BLaER1 treated with 17β-estradiol and CSF1 and Interleukin-3, amounts not matched to agents 10 nM and 100 nM (cell line): ENCODE data around the gene DBI.

ENCODE experiments used
- H3K27ac ChIP-seq, 11 experiments: shearing (Covaris generic); formaldehyde crosslinking; 2 replicates each; pipeline ENCODE4 v1.8.1; 2022
- H3K27me3 ChIP-seq, 11 experiments: shearing (Covaris generic); formaldehyde crosslinking; 2 replicates each; pipeline ENCODE4 v1.8.1; 2022
- H3K36me3 ChIP-seq, 11 experiments: shearing (Covaris generic); formaldehyde crosslinking; 2 replicates each; pipeline ENCODE4 v1.8.1; 2022
- H3K4me1 ChIP-seq, 10 experiments: shearing (Covaris generic); formaldehyde crosslinking; 2 replicates each; pipeline ENCODE4 v1.8.1; 2022
- H3K4me2 ChIP-seq, 11 experiments: shearing (Covaris generic); formaldehyde crosslinking; 2 replicates each; pipeline ENCODE4 v1.8.1; 2022
- H3K4me3 ChIP-seq, 10 experiments: shearing (Covaris generic); formaldehyde crosslinking; 2 replicates each; pipeline ENCODE4 v1.8.1; 2022
- H3K9ac ChIP-seq, 11 experiments: shearing (Covaris generic); formaldehyde crosslinking; 2 replicates each; pipeline ENCODE4 v1.8.1; 2022
- H3K9me3 ChIP-seq, 11 experiments: shearing (Covaris generic); formaldehyde crosslinking; replicated peaks in 1 of 11; 2 replicates each; pipeline ENCODE4 v1.8.1; 2022
- H4K20me1 ChIP-seq, 11 experiments: shearing (Covaris generic); formaldehyde crosslinking; 2 replicates each; pipeline ENCODE4 v1.8.1; 2022
- Cebpa-rat ChIP-seq, 11 experiments: shearing (Covaris generic); IDR thresholded peaks; 2 replicates each; pipeline ENCODE4 v1.8.1; 2022

The DBI gene

DNA sequence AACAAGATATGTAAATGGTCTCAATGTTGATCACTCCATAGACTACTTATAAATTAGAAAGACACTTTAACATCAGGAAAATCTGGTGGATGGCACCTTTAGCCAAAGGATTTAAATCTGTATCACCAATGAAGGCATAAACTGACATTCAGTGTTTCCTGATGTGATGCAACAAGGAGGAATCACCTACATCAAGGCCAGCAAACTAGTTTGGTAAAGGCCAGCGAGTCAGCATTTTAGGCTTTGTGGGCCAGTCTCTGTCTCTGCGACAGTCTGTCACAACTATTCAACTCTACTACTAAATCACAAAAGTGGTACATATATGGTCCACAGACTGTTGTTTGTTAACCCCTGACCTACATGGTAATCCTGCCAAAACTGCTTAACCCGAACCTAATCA is 33.4 kb upstream of the DBI start:
- no peaks in the 10 kb centered on the region for H3K27me3 ChIP-seq
- no peaks in the 10 kb centered on the region for H4K20me1 ChIP-seq
- H3K4me3 ChIP-seq, result no peak overlapping the region
- H3K9ac ChIP-seq, result no peak overlapping the region
- no peak overlapping the region for H3K27ac ChIP-seq
- peaks cover 7 to 22% (median 12%) of the 10 kb centered on the region in 10 experiments for H3K4me1 ChIP-seq
- H3K36me3 ChIP-seq, result peaks cover 0 to 9% (median 0%) of the 10 kb centered on the region in 11 experiments; a peak in 3 of 22 replicates
- no peak for TF ChIP-seq Cebpa-rat (IDR thresholded peaks at IDR 0.05)
- H3K9me3 ChIP-seq, result no peaks in the 10 kb centered on the region
- H3K4me2 ChIP-seq, result peak overlapping the region in 1 of 11 experiments; percentile 12; a peak in 2 of 22 replicates

GRCh38 chr2:119333833-119334232 is 32.9 kb upstream of the DBI start:
- Histone ChIP-seq H4K20me1 (no peaks in the 10 kb centered on the region), H3K9me3 (no peaks in the 10 kb centered on the region), H3K36me3 (peaks cover 0 to 9% (median 0%) of the 10 kb centered on the region in 11 experiments; a peak in 3 of 22 replicates), H3K27me3 (no peaks in the 10 kb centered on the region), H3K4me3 (no peak overlapping the region), H3K27ac (no peak overlapping the region), H3K4me2 (peak overlapping the region in 5 of 11 experiments; percentile 7 to 50 (median 44); a peak in 5 of 22 replicates), H3K4me1 (peaks cover 12 to 27% (median 17%) of the 10 kb centered on the region in 10 experiments), H3K9ac (no peak overlapping the region)
- TF ChIP-seq Cebpa-rat (IDR thresholded peaks at IDR 0.05), result no peak

DNA sequence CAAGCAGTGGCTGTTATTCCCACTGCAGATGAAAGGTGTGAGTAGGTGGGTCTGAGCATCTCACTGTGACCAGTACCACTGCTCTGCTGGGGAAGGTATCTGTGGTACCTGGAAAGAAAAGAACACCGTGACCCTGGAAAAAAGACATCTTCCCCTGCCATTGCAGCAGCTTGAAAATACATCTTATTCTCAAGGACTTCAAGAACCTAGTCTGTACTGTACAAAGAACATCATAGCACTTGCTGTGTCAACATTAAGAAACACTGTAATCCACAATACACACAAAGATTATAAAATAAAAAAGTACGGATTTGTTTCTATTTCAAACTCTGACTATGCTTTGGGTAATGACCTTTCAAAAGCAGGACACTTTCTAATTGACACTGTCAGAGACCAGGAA is 29.0 kb upstream of the DBI start:
- Histone ChIP-seq H3K4me2 (peak overlapping the region in 9 of 11 experiments; percentile 46 to 83 (median 67); a peak in 13 of 22 replicates), H4K20me1 (no peaks in the 10 kb centered on the region), H3K9me3 (no peaks in the 10 kb centered on the region), H3K4me1 (peaks cover 25 to 41% (median 30%) of the 10 kb centered on the region in 10 experiments), H3K4me3 (no peak overlapping the region), H3K27ac (peak overlapping the region in 7 of 11 experiments; percentile 12 to 58 (median 47); a peak in 11 of 22 replicates), H3K27me3 (no peaks in the 10 kb centered on the region), H3K9ac (0 out of 22 replicates have a peak overlapping the region, but pooled peaks of 1 of the 11 experiments have one; percentile 6), H3K36me3 (peaks cover 0 to 9% (median 0%) of the 10 kb centered on the region in 11 experiments; a peak in 3 of 22 replicates)
- no peak for TF ChIP-seq Cebpa-rat (IDR thresholded peaks at IDR 0.05)

DNA sequence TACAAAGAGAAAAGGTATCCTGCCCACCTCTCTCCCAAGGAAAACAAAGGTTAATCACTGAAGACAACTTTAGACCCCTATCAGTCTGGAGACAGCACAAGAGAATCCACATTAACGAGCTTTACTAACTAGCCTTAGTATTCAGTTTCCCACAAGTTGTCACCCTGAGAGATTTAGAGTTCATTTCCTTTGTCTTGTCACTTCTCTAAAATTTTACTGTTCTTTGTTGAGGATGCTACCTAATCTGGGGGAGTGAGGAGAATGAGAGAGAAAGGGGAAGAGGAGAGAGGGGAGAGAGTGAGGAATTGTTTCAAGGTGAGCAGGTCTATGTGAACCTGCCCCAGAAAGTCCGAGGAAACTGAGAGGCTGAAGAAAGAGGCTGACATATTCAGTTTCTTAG is 28.5 kb upstream of the DBI start:
- no peak overlapping the region for H3K4me3 ChIP-seq
- H3K4me1 ChIP-seq, result peaks cover 25 to 40% (median 30%) of the 10 kb centered on the region in 10 experiments
- no peak for TF ChIP-seq Cebpa-rat (IDR thresholded peaks at IDR 0.05)
- peak overlapping the region in 2 of 11 experiments; percentile 2 to 6; a peak in 4 of 22 replicates for H3K9ac ChIP-seq
- H3K27ac ChIP-seq, result peak overlapping the region in 8 of 11 experiments; percentile 12 to 58 (median 42); a peak in 13 of 22 replicates
- no peaks in the 10 kb centered on the region for H3K27me3 ChIP-seq
- H3K9me3 ChIP-seq, result no peaks in the 10 kb centered on the region
- H4K20me1 ChIP-seq, result no peaks in the 10 kb centered on the region
- peaks cover 0 to 9% (median 0%) of the 10 kb centered on the region in 11 experiments; a peak in 3 of 22 replicates for H3K36me3 ChIP-seq
- H3K4me2 ChIP-seq, result peak overlapping the region; percentile 46 to 83 (median 66)

- H4K20me1 ChIP-seq, result no peaks in the 10 kb centered on the region
- peak overlapping the region; percentile 46 to 83 (median 66) for H3K4me2 ChIP-seq
- no peak overlapping the region for H3K4me3 ChIP-seq
- H3K27me3 ChIP-seq, result no peaks in the 10 kb centered on the region
- H3K36me3 ChIP-seq, result peaks cover 0 to 9% (median 0%) of the 10 kb centered on the region in 11 experiments; a peak in 2 of 22 replicates
- no peak overlapping the region for H3K9ac ChIP-seq
- H3K27ac ChIP-seq, result peak overlapping the region in 8 of 11 experiments; percentile 2 to 58 (median 42); a peak in 13 of 22 replicates
- H3K4me1 ChIP-seq, result peaks cover 25 to 34% (median 30%) of the 10 kb centered on the region in 10 experiments
- no peaks in the 10 kb centered on the region for H3K9me3 ChIP-seq
- TF ChIP-seq Cebpa-rat (IDR thresholded peaks at IDR 0.05), result no peak
Observed at GRCh38 chr2:119338826-119339561, 27.8 kb upstream of the DBI start.

DNA sequence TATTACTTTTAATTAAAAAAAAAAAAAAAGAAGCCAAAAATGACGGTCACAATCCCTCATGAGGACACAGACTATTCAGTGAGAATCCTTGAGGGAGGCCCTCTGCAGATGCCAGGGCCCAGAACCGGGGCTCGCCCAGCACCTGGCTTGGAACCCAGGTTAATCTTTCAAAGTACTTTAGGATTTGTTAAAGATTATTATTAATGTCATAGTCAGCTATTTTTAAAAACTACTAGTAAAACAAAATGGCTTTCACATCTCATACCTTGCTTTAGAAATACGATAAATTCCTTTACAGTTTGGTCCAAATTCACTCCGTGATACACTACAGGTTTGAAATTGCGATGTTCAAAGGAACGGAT is 27.2 kb upstream of the DBI start:
- H3K9ac ChIP-seq, result no peak overlapping the region
- no peaks in the 10 kb centered on the region for H4K20me1 ChIP-seq
- H3K4me3 ChIP-seq, result no peak overlapping the region
- peak overlapping the region in 6 of 11 experiments; percentile 22 to 54 (median 33); a peak in 5 of 22 replicates for H3K27ac ChIP-seq
- peak overlapping the region; percentile 46 to 83 (median 66) for H3K4me2 ChIP-seq
- no peaks in the 10 kb centered on the region for H3K9me3 ChIP-seq
- TF ChIP-seq Cebpa-rat (IDR thresholded peaks at IDR 0.05), result no peak
- H3K27me3 ChIP-seq, result no peaks in the 10 kb centered on the region
- H3K36me3 ChIP-seq, result peaks cover 0 to 9% (median 0%) of the 10 kb centered on the region in 11 experiments; a peak in 2 of 22 replicates
- peaks cover 23 to 29% (median 26%) of the 10 kb centered on the region in 10 experiments for H3K4me1 ChIP-seq

DNA sequence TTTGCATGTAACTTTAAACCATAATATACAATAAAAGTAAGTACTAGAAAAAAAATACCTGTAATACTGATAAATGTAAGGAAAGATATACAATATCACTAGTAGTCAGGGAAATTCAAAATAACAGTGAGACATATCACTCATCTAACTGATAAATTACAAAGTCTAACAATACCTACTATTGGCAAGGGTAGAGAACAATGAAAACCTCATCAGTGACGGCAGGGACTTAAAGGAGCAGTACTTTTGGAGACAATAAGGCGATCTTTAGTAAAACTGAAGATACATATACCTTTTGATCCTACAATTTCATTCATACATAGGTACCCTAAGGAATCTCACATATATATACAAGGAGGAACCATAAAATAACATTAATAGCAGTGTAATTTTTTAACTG is 25.1 kb upstream of the DBI start:
- H3K36me3 ChIP-seq, result peaks cover 0 to 6% (median 0%) of the 10 kb centered on the region in 11 experiments; a peak in 1 of 22 replicates
- H3K9me3 ChIP-seq, result no peaks in the 10 kb centered on the region
- H3K4me1 ChIP-seq, result peaks cover 23 to 29% (median 26%) of the 10 kb centered on the region in 10 experiments
- H3K27ac ChIP-seq, result no peak overlapping the region
- no peak overlapping the region for H3K4me3 ChIP-seq
- H3K4me2 ChIP-seq, result no peak overlapping the region
- no peak for TF ChIP-seq Cebpa-rat (IDR thresholded peaks at IDR 0.05)
- H3K27me3 ChIP-seq, result no peaks in the 10 kb centered on the region
- H3K9ac ChIP-seq, result no peak overlapping the region
- H4K20me1 ChIP-seq, result no peaks in the 10 kb centered on the region

DNA sequence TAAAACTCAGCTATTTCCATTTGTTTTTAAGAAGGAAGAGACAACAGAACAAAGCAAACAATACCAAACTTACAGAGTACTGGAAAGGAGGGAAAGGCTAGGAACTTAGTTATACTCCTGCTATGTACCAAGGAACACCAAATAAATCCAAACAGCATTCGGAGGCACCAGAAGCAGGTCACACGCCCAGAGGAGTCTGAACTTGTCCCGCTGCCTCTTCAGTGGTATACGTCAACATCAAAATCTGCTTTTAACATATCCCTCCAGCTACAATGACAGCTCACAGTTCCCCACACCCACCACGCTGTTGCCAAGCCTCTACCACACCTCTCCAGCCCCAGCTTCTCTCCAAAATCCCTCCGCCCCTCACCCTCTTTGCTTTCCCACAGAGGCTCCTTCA is 17.5 kb upstream of the DBI start:
- H3K4me3 ChIP-seq, result no peak overlapping the region
- no peak for TF ChIP-seq Cebpa-rat (IDR thresholded peaks at IDR 0.05)

More for the DNA sequence above, 17.5 kb upstream of the DBI start:
- Histone ChIP-seq H3K4me2 (peak overlapping the region in 4 of 11 experiments; percentile 6 to 28 (median 13); a peak in 3 of 22 replicates), H4K20me1 (0 out of 22 replicates have a peak, but pooled peaks cover 0 to 3% (median 0%) of the 10 kb centered on the region in 11 experiments), H3K27ac (no peak overlapping the region), H3K9ac (no peak overlapping the region), H3K27me3 (no peaks in the 10 kb centered on the region), H3K36me3 (no peaks in the 10 kb centered on the region), H3K9me3 (peaks cover 0 to 19% (median 11%) of the 10 kb centered on the region in 11 experiments; a peak in 12 of 22 replicates), H3K4me1 (peaks cover 18 to 54% (median 42%) of the 10 kb centered on the region in 10 experiments)
